ENCODE measurements around the gene BNC1.
"Not testable (repeated sequence)": the region's sequence is repeated elsewhere in the genome, so short reads cannot be mapped to it uniquely, and the experiment has no call there.

BNC1 gene

DNA sequence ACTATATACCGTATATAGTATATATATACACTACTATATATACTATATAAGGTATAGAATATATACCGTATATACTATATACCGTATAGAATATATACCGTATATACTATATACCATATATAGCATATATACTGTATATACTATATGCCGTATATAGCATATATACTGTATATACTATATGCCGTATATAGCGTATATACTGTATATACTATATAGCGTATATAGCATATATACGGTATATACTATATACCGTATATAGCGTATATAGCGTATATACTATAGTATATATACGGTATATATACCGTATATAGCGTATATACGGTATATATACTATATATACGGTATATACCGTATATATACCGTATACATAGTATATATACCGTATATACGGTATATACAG, 54.2 kb downstream of the BNC1 start:
- DNase-seq, result no peak

DNA sequence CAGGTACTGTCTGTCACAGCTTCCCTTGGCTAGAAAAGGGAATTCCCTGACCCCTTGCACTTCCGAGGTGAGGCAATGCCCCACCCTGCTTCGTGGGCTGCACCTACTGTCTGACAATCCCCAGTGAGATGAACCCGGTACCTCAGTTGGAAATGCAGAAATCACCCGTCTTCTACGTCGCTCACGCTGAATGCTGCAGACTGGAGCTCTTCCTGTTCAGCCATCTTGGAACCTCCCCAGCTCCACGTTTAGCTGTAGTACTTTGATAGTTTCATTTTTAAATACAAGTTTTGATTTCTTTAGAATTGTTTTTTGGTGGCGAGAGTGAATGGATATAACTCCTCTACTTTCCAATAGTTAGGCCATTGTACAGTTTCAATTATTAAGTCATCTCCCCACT, 59.0 kb downstream of the BNC1 start:
- DNase-seq, result no peak

DNA sequence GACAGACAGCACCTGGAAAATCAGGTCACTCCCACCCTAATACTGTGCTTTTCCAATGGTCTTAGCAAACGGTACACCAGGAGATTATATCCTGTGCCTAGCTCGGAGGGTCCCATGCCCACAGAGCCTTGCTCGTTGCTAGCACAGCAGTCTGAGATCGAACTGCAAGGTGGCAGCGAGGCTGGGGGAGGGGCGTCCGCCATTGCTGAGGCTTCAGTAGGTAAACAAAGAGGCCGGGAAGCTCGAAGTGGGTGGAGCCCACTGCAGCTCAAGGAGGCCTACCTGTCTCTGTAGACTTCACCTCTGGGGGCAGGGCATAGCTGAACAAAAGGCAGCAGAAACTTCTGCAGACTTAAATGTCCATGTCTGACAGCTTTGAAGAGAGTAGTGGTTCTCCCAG, 62.7 kb downstream of the BNC1 start:
- DNase-seq, result not testable (repeated sequence)

DNA sequence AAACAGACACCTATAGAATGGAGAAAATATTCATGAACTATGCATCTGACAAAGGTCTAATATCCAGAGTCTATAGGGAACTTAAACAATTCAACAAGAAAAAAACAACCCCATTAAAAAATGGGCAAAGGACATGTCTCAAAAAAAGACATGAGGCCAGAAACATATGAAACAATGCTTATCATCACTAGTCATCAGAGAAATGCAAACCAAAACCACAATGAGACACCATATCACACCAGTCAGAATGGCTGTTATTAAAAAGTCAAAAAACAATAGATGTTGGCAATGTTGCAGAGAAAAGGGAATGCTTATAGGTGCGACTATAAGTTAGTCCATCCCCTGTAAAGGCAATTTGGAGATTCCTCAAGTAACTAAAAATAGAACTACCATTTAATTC, 65.4 kb downstream of the BNC1 start:
- no peak for DNase-seq

DNA sequence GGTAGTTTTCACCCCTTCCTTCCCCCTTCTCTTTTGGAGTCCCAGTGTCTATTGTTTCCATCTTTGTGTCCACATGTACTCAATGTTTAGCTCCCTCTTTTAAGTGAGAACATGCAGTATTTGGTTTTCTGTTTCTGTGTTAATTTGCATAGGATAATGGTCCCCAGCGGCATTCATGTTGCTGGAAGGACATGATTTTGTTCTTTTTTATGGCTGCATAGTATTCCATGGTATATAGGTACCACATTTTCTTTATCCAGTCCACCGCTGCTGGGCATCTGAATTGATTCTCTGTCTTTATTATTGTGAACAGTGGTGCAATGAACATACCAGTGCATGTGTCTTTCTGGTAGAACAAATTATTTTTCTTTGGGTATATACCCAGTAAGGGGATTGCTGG, 69.2 kb downstream of the BNC1 start:
- no peak for DNase-seq

DNA sequence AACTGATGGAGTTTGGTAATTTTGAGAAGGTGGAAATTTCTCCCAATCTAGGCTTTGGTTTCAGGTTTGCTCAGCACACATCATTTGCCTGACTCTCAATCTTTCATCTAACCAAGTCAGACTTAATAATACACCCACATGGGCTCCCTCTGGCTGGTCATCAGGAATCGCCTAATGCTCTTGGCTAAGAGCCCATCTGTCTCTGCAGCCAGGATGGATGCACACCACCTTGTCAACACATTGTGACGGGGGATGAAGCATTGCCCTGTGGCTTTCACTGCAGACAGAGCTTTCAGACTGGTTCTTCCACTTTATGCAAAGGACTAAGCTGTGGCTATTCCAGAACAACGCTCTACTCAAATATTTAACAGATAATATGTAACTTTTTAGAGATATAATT, 73.8 kb downstream of the BNC1 start:
- no peak for DNase-seq

DNA sequence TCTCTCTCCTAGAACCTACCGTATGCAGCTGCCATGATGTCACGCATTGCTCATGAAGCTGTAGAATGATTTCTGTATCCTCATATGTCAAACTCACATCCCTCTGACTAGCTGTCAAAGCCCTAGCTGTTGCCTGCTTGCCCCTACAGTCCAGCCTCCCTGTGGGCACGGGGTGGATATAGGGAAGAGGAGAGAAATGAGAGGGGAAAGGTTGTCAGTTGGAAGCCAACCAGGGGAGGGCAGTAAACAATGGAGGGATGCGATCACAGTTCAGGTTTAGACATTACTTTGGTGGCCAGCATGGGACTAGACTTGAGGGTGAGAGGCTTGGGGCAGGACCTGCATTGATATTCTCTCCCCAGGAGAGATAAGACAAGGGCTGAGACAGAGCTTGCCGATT, 75.1 kb downstream of the BNC1 start:
- DNase-seq, result no peak

DNA sequence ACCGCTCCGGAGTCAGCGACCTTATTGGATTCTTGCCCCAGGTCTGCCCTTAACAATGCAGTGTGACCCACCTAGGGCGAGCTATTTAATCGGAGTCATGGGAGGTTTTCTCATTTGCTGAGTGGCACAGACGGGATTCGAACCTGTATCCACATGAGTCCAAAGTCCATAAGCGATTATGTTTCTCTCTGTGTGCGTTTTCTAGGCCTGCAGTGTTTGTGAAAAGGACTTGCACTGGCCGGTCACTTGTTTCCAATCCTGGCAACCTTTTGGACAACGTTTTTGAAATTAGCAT, 76.2 kb downstream of the BNC1 start:
- no peak for DNase-seq

DNA sequence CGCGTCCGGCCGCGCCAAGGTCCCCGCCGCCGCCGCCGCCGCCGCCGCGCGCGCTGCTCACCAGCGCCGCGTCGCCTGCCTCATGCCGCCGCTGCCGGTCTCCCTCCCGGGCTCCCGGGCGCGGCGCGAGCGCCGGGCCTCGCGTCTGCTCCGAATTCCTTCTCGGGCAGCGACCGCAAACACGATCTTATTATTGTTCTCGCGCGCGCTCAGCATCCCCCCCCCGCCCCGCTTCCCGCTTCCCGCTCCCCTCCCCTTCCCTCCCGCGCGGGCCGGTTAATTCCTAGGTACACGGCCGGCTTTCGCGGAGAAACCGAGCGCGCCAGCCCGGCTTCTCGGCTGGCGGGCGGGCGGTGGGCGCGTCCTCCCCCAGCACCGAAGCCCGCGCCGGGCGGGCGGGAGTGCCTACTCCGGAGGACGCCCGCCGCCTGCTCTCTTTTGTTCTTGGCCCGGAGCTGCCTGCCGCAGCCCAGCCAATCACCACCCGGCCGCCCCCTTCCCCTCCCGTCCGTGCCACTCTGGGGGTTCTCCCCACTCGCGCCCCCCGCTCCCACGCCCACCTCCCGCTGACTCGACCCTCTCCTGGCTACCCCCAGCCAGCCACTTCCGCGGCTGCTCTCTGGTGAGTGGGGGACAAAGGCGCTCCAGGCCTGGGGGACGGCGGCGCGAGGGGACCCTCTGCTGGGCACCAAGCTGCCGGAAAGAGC, 76.7 kb downstream of the BNC1 start, which contains the start of gene HDGFL3:
Gene HDGFL3 (minus strand): TSS at position 164 of the 707 bp plus-strand sequence. CDS start 409 bp downstream, outside the sequence.
- DNase-seq, result no peak

DNA sequence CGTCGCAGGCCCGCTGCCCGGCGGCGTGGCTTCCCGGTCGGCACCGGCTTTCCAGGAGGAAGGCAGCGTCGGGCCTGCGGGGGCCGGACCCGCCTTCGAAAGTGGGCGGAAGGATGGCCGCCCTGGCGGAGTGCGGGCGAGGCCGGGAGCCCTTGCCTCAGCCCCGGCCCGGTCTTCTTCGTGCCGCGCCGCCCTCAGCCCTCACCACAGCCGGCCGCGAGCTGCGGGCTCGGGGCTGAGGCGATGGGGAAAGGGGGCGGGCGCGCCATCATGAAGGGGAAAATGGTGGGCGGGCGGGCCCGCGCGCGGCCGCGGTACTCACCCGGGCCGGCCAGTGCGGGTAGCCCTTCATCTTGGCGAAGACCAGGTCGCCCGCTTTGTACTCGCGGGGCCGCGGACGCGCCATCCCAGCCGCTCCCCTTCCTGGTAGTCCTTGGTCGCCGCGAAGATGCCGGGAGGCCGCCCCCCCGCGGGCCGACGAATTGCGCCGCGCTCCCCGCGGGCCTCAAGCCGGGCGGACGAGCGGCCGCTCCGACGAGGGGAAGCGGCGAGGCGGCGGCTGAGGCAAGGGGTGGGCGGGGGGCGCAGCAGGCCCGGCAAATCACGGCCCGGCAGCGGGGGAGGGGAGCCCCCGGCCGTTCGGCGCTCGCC, 77.3 kb downstream of the BNC1 start:
- no peak for DNase-seq

DNA sequence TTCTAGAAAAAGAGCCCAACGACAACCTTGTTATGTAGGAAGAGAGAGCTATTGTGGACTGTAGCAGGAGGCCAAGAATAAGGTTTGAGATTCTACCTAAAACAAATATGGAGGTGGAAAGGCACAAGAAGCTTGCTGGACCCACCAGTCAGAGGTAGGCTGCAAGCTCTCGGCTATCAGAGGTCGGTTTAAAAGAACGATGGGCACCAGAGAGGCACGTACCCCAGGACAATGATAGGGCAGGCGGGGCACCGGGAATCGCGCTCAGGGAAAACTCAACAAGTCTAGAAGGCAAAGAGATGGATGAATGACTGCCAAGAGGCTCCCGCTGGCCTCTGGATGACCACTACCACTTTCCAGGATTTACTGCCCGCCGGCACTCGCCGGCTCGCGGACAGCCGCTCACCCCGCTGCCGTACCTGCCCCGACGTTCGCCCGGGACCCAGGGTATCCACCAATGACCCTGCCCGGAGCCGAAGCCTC, 77.9 kb downstream of the BNC1 start:
- no peak for DNase-seq
